Measurements from ENCODE around the gene FBXL14.

The FBXL14 gene, protein sequence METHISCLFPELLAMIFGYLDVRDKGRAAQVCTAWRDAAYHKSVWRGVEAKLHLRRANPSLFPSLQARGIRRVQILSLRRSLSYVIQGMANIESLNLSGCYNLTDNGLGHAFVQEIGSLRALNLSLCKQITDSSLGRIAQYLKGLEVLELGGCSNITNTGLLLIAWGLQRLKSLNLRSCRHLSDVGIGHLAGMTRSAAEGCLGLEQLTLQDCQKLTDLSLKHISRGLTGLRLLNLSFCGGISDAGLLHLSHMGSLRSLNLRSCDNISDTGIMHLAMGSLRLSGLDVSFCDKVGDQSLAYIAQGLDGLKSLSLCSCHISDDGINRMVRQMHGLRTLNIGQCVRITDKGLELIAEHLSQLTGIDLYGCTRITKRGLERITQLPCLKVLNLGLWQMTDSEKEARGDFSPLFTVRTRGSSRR

DNA sequence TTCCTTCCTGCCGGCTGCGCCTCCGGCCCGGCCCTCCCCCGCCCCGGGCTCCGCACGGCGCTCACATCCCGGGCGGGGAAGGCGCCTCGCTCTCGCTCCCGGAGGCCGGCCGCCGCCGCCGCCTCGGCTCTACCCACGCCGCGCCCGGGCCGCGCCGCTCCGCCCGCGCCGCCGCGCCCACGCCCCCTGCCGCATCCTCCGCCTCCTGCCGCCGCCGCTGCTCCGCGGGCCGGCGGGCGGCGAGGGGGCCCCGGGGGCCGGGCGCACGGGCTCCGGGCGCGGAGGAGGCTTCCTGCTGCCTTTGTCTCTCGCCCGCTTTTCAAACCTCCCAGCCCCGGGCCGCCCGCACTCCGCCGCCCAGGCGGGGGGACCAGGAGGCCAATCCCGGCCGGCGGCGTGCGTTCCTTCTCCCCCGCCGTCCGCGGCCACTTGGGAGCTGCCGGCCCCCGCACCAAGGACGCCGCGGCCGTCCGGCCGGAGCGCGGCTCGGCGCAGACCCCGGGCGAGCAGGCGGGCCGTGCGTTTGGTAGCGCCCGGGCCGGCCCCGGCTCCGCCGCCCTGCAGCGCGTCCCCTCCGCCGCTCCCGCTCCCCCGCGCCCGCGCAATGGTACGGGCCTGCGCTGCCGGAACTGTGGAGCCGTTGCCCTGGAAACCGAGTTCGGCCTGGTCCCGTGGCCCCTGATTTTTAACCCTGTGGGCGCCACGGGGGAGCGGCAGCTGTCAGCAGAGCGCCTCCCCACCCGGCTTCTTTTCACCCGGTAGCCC is at the start of gene FBXL14:
FBXL14 (minus strand) TSS at position 321 of the 765 bp plus-strand sequence. CDS start 515 bp downstream, outside the sequence.
- DNase-seq: peak; percentile 95

DNA sequence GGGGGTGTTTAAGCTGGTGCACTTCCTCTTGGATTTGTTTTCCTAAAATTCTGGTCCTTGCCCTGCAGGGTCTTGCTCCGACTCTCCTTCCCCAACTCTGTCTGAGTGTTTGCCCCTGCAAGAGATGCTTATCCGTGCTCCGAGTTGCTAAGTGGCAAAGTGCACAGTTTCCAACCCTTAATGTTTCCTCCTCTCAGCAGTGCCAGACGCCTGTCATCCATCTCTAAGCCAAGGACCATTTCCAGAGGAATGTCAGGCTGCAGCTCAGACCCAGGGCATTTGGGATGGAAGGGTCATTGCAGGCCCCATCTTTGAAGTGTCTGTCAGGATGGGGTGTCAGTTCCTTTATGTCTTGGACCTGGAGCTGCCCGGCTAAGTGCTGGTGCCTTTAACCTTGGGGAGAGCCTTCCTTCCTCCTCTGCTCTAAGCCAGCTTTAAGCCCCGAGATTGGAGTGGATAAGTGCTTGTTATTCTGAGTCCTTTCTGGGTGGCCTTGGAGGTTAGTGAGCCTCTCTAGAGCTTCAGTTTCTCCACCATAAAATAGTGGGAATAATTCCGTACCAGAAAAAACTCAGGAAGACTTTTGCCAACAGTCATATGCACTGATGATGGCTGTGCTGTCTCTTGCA is 49.6 kb upstream of the FBXL14 start:
- DNase-seq: no peak

DNA sequence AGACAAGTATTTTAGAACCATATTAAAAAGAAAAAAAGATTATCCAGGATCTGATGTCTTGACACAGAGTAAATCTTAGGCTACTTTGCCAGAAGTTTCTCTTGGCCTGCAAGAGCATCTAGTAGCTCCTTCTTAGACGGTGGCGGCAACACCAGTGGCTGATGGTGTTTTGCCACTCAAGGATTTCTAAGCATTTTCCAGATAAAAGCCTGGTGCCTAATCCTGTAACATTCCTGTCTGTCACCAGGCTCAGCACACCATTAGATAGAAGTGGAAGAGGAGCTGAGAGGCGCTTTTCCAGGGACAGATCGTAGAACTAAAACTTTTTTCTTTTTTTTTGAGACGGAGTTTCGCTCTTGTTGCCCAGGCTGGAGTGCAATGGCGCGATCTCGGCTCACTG is 48.7 kb upstream of the FBXL14 start:
- no peak for DNase-seq

DNA sequence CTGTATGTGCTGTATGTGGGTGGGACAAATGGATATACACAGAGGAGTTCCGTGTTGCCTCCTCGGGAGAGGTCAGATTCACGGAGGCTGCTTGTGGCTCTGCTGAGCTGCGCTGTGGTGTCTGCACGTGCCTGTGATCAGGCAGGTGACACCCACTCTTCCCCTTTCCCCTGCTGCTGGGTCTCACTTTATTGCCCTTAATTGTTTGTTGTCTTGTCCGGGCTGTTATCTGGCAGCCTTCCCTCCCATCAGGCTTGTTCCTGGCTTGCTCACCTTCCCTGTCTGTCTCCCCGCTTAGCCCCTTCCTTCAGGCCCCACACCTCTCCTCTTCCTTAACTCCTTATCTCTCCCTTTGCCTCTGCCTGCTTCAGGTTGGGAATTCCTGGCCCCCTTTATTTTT is 48.1 kb upstream of the FBXL14 start:
- DNase-seq: no peak

DNA sequence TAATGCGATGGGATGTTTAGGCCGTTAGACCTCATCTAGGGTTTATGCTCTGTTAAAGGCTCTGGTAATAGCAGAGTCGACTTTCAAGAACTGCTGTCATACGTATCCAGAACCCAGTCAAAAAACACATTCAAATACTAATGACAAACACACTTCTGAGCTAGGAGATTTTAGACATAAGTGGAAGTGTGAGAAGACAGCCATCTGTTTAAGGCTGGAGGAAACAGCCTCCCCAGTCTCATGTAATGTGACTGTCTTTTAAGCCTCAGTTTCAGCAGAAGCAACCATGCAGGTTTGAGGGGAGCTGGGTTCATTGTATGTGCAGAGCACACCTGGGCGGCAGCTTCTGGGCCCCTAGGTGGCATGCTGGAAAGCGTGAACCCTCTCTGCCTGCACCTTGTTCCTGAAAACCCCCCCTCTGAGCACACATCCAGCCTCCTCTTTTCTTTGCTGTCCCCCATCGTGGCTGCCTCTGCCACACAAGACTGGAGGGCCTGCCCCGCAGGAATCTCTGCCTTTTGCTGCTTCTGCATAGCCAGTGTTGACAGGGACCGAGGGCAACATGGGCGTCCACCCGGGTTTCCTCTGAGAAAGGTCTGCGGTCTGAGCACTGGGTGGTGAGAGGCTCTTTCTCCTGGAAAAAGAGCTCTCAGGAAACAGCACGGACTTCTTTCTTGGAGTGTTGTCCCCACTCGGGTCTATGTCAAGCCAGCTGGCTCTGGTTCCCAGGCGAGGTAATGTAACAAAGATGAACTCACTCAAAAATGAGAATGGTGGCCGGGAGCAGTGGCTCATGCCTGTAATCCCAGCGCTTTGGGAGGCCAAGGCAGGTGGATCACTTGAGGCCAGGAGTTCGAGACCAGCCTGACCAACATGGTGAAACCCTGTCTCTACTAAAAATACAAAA is 46.2 kb upstream of the FBXL14 start:
- DNase-seq: no peak

DNA sequence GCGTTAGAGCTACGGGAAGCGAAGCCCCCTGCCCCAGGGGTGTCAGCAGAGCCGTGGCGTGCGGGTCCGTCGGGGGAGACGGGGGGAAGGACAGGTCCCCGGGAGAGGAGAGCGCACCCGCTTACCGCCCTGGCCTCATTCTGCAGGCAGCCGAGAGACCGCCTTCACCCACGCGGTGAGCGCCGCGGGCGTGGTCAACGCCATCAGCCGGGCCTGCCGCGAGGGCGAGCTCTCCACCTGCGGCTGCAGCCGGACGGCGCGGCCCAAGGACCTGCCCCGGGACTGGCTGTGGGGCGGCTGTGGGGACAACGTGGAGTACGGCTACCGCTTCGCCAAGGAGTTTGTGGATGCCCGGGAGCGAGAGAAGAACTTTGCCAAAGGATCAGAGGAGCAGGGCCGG is 45.2 kb upstream of the FBXL14 start:
- no peak for DNase-seq

DNA sequence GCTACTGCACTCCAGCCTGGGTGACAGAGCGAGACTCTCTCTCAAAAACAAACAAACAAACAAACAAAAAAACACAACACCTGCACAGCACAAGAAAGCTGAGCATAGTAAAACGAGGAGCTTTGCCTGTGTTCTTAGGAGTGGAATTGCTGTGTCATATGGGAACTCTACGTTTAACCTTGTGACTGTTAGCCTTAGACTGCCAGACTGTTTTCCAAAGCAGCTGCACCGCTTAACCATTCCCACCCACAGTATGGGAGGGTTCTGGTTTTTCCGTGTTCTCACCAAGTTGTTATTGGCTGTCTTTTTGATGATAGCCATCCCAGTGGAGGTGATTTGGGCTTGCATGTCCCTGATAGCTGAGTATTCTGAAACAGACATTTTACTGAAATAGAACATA is 43.8 kb upstream of the FBXL14 start:
- no peak for DNase-seq

DNA sequence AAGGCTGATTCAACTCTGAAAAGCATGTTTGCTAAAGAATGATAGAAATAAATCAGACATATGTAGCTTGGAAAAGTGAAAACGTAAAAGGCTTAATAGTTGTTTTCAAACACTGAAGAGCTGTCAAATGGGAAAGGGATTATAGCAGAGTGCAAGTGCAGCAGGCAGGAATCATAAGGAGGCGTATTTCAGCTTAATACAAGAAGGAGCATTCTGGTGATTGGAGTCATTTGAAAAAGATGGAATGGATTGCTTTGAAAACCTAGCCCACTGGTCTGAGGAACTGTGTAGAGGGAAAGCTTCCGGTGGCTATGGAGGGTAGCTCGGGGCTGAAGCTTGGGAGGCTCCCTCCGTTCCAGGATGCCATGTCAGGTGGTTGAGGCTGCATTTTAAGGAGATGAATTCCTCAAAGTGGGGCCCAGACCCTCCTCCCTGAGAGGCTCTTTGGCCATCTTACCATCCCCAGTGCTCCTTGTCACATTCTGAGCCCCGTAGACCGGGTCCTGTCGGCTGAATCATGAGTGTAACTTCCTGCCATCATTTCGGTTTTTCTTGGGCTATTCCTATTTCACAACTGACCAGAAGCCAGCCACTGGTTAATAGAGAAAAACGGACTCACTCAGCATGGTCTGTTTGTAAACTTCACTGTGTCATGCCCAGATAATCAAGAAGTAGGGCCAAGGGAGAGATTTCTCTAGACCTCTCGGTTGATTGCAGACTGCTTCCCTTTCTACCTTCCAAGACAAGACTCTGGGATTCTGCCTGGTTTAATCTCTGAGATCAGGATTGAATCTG is 41.1 kb upstream of the FBXL14 start:
- no peak for DNase-seq

DNA sequence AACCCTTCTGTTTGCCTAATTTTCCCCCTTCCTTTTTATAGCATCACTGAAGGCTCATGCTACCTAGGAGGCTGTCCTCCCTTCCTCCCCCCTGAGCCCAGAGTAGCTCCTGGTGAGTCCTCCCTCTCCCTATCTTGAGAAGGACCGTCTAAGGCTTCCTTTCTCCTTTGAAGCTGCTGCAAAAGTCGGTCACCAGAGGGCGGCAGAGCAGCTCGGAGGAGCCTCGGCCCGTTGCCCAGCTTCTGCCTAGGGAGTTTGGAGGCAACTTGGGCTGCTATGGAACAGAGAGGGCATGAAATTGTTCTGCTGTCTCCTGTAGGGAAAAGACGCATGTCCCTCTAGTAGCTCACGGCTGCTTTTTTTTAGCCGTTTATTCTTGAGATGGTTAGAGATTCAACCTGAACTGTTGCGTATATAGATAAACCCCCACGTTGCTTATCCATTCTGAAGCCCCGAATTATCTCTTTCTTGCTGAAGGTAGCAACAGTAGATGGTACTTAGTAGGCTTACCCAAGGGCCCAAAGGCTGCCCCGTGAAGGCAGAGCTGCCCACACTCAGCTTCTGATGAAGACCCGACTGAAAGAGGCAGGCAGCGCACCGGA is 40.3 kb upstream of the FBXL14 start:
- peak; percentile 56 for DNase-seq

DNA sequence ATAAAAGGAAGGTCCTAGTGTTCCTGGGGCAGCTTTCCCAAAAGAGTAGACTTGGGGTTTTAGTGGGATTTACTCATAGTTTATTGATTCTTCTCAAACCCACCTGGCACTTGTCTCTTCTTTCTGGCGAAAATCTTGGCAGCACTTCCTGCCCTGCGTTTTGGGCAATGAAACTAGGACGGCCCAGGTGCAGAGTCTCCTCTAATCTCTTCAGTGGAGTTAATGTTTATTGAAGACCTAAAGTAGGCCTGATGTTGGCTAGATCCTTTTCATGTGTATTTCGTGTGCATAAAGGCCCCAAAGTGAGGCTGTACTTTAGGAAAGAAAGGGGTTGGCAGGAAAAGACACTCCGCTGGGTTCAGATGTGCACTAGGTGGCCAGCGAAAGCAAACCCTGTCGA is 39.8 kb upstream of the FBXL14 start:
- DNase-seq: no peak

DNA sequence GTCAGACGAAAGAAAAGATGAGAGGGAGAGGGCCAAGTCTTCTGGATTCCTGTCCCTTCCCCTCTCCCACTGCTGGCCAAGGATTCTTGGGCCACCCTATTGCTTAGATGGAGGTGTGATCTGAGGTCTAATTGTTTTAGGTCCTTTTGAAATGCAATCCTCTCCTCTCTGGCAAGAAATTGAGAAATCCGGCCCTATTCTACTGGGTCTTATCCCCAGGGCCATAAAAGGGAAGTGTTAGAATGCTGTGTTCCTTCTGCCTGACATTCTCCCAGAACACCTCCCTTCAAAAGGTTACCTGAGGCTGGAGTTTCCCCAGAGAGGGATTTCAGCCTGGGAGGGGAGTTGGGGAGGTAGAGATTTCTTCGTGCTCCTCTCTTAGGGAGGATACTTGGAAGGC is 39.1 kb upstream of the FBXL14 start:
- no peak for DNase-seq

DNA sequence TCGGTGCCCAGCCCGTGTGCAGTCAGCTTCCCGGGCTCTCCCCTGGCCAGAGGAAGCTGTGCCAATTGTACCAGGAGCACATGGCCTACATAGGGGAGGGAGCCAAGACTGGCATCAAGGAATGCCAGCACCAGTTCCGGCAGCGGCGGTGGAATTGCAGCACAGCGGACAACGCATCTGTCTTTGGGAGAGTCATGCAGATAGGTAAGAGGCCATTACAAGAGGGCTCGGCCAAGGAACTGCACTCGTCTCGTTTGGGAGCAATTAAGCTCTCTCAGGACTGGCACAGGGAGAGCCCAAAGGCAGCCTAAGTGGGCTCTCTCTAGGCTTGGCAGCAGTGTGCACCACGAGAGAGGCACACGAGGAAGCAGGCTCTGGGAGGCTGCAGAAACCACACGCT is 38.3 kb upstream of the FBXL14 start:
- no peak for DNase-seq

DNA sequence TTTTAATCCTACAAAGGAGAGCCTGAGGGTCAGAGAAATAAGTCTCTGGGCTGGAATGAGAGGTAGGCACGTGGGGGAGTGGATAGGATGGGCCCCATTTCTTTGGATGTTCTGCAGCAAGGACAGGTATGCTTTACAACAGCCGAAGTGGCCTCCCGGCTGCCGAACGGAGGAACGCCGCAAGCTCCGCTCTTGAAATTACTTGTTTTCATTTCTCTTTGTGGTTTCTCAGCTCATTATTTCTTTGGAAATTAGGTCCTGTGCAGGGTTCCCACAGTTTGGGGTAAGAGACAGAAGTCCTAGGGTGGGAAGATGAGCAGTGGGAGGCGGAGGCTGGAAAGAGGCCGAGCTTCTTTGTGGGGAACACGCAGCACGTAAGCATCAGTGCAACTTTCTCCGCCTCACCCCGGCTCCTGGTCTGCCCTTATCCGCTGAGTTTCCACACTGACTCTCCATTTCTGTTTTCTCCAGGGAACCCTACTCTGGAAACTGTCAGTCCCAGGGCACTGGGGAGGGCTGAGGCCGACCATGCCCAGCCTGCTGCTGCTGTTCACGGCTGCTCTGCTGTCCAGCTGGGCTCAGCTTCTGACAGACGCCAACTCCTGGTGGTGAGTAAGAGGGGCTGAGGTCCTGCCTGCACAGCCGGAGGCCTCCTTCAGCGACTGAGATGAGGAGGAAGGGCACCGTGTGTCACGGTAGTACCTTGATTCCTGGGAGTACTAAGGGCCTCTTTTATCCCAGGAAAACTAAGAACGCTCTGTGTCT is 36.6 kb upstream of the FBXL14 start:
- no peak for DNase-seq

DNA sequence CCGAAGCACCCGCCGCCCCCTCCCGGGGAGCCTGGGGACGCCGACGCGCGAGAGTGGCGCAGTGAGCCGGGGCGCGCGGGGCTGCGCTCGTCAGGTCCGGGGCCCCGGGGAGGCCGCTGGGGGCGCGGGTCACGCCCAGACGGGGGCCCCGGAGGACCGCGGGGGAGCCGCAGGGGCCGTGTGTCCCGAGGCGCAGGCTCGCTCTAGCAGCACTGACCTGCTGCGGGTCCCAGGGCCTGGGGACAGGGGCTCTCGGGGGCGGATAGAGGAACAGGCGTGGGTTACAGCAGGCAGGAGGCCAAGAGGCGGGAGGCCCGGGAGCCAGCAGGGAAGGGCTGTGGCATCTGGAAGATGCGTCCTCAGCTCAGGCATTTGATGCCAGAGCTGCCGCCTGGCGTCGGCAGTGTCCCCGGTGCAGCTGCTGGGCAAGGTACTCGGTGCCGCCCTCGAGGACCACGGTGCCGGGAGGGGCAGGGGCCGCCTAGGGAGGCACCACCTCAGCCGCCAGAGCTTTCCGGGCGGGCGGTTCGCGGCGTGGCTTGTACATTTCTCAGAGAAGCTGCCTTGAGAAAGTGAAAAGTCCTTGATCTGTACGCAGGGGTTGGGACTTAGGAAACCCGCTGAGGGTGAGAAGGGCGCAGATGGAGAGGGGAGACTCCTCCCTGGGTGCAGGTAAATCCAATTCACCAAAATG is 35.9 kb upstream of the FBXL14 start:
- no peak for DNase-seq

DNA sequence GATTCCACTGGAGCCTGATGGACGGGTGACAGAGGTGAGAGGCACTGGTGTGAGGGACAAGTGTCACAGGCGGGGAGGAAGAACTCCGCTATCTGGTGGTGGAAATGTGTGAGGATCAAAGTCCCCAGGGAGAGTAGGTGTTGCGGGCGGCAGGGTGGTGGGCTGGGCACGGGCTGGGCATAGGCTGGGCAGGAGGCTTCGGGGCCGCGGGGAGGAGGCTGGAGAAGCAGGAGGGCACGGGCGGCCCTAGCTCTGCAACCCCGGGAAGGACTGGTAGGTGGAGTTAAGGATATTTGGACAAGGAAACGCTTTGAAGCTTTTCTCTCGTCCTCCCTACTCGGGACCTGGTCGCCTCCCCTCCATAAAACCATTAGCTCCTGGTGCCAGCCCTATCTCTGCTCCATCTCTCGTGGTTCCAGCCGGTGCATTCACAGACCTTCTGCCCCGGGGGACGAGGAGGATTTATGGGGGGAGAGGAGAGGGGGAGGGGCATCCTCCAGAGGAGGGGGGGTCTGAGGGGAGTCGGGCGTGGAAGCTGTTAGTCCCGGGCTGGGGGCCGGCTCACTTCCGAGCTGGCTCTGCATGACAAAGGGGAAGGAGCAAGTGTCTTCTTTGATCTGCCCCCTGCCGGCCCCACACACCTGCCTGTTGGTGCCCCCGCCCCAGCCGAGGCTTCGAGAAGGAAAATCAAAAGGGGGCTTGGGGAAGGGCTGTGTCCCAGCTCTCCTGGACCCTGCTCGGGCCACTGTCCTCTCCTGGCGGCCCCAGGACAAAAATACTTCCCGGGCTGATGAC is 35.2 kb upstream of the FBXL14 start:
- no peak for DNase-seq

DNA sequence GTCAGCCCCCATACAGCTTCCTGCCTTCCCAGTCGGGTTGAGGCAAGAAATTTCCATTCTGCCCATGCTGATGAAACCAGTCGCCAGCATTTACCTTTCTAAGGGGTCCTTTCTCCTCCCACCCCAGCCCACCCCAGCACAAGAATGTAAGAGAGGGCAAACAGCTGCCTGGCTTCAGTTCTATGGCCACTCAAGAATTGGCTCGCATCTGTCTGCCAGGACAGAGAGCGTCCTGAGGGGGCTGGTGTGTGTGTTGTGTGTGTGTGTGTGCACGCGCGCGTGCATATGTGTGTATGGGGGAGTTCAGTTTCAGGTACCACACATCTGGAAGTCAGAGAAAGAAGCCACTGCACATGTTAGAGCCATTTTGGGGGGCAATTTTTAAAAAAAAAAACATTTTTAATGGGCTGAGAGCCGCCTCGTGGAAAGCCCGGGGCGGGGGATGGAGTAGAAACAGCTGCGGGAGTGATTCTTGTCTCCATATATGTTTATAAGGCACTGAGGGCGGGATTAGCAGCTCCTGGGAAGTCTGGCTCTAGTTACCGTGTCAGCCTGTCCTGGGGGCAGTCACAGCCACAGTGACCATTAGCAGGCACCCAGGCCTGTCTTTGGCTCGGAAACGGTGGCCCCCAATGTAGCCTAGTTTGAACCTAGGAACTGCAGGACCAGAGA is 34.4 kb upstream of the FBXL14 start, which contains the start of gene WNT5B:
WNT5B (plus strand) TSS at position 566 of the 672 bp plus-strand sequence. CDS start 2,124 bp downstream, outside the sequence.
- DNase-seq: no peak

DNA sequence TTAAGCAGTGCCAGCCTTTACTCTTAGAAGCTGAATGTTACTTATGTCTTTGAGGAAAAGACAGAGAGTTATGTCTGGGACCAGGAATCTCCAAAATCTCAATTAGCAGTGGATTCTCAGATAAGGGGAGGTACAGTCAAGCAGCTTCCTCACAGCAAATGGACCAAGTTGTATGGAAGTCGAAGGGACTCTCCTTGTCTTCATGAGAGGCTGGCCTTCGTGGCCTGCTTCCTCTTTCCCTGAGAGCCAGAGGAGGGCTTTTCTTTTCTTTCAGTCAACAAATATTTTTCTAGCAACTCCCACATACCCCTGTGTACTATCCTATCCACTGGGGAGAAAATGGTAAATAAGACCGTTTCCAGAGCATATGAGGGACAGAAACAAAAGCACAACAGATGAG is 28.0 kb upstream of the FBXL14 start:
- no peak for DNase-seq

DNA sequence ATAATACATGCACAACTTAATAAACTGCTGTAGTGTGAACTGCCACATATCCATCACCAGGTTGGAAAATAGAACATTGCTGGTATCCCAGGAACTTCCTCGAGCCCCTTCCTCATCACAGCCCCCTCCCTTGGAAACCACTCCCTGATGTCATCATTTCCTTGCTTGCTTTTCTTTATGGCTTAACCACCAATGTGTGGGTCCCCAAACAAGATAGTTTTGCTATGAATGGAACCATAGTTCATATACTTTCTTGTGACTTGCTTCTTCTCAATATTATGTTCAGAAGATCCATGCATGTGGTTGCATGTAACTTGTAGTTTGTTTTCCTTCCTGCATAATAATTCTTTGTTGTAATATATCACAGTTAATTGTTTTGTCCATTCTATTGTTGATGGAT is 25.7 kb upstream of the FBXL14 start:
- DNase-seq: no peak

Data from CD4-positive, alpha-beta T cell treated with Interleukin-4 for 4 hours (primary cell).